Left ventricle myocardium superior (tissue), 1 donor: ENCODE data around the gene POMP. TPM values are rescaled to one million over a fixed set of nuclear protein-coding genes. Genes with fewer than 3 reads are reported as not detected.
A peak's percentile ranks its signal among the peaks of the same experiment; 100 is the strongest.

Experiments used
- ATAC-seq: fragments of 200-7000 bp; cut with Tn5 transposase; one replicate; pipeline ENCODE4 v1.9.1; 2020; ENCODE audit warnings: mild to moderate bottlenecking, moderate library complexity
- DNase-seq: peaks from one replicate; pipeline ENCODE4 v3.0.0-alpha.2; 2020
- intact Hi-C: fragments of 100-400 bp; cut with micrococcal nuclease; formaldehyde crosslinking; loops from one replicate; pipeline ENCODE4 v1.11.0; 2022
- total RNA-seq: library from RNA; stranded (reverse); fragmentation: NEBNext Ultra II Directional; extraction: Animal tissue kit (Norgen Biotek cat#: 25700); gene quantifications from one replicate; pipeline ENCODE4 v1.2.1, GENCODE V29; 2021
- donor health status: DM: no; HTN: yes; CAD: no; lungs with severe emphysema.

POMP gene
- total RNA-seq, 1 donor from 2014 or later: 113 TPM

GRCh38 chr13:28636069-28636468 is 22.9 kb upstream of the POMP start:
- no peak for DNase-seq
- intact Hi-C loops: no loop called here
- ATAC-seq: no peak

GRCh38 chr13:28636677-28637317 is 22.1 kb upstream of the POMP start:
- DNase-seq (no peak), ATAC-seq (peak; percentile 86)
- intact Hi-C loops: loop anchor here (1.0 kb wide), 1 partner anchor 312 kb away; no protein-coding TSS in a partner anchor

- ATAC-seq: peak; percentile 72
Observed at GRCh38 chr13:28637714-28638355, 21.1 kb upstream of the POMP start.

DNA sequence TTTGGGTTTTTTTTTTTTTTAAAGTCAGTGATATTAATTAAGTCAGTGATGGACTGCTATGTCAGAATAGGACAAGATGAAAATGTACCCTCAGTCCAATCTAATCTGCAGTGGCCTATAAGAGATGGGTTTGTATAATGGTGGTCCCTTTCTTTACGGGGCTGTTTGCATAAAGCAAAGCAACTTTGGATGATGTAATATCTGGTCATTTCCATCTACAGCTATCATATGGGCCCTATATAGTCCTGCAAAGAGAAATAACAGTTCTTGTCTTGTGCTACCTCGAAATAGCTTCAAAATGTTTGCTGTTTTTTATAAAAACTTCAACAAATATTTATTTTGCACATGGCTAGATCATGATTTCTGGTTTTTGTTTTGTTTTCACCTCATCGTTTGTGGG is 20.2 kb upstream of the POMP start:
- intact Hi-C loops: no loop called here
- no peak for ATAC-seq

More at GRCh38 chr13:28637714-28638355, 21.1 kb upstream of the POMP start:
- intact Hi-C loops: loop anchor here (1.0 kb wide), 1 partner anchor 314 kb away; no protein-coding TSS in a partner anchor
- DNase-seq: no peak

GRCh38 chr13:28640861-28641599 is 17.9 kb upstream of the POMP start:
- no peak for DNase-seq
- peak; percentile 25 for ATAC-seq
- intact Hi-C loops: no loop called here

More for the DNA sequence above, 20.2 kb upstream of the POMP start:
- DNase-seq: no peak

DNA sequence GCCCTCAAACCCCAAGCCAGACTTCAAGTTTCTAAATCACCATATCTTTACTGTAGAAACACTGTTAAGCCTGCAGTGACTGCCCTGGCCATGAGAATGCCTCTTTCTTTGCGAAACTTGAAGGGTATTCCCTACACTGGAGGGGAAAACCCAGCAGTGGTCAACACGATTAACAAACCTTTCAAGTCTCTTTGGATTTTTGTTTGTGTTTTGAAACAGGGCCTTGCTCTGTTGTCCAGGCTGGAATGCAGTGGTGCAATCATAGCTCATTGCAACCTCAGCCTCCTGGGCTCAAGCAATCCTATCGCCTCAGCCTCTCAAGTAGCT is 17.4 kb upstream of the POMP start:
- ATAC-seq: no peak
- no peak for DNase-seq
- intact Hi-C loops: no loop called here

GRCh38 chr13:28650284-28650683 is 8.6 kb upstream of the POMP start:
- ATAC-seq (no peak), DNase-seq (no peak)
- intact Hi-C loops: no loop called here

DNA sequence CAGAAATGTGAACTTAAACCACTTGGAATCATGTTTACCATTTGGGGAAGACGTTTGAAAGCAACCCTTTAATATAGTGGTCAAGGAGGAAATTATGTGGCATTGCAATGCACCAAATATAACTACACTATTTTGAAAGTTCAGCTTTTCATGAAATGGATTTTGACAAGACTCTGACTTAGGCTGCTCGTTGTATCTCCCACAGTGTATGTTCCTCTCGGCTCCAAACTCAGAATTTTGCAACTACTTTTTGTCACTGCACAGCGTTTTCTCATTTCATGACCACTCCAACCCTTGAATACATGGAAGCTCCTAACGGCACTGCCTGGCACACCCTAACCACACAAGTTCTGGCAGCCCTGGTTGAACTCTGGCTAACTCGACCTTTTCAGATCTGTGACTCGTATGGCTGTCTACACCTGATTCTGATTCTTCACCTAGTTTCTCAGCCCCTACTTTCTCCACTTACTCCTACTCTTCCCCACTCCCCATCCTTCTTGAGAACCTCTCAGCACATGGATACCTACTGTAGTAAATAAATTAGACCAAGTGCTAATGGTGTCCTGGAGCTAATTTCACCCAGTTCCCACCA is 7.0 kb upstream of the POMP start:
- ATAC-seq: no peak
- DNase-seq: no peak
- intact Hi-C loops: no loop called here

DNA sequence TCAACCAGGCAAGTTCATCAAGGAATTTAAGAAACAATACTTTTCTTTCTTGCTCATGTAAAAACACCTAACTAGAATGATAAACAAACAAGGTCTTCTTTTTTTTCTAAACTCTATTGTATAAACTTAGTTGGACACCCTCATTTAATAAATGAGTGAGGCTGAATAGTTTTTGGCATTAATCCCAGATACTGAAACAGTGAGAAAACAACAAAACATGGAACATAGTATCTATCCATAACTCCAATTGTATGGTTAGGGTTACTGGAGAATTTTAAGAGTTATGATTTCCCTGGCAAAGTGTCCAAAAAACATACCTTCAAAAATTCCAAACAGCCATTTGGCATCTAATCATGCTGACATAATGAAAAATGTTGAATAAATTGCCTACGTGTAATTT is 5.8 kb upstream of the POMP start:
- DNase-seq (no peak), ATAC-seq (no peak)
- intact Hi-C loops: no loop called here

DNA sequence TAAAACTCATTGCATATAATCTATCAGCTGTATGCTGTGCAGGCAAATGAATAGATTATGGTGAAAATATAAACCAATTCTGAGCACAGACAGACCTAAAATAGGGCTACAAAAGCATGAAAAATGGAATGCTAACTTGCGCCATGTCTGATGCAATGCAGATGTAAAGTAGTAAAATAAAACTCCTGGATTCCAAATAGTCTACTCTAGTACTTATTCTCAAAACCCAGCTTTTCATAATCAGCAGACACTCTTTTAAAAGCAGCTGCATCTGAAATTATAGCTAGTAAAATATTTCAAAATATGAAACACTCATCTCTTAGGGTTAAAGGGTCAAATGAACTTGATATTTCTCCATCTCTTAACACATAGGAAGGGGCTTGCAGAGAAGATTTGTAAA is 4.7 kb upstream of the POMP start:
- no peak for DNase-seq
- intact Hi-C loops: no loop called here
- ATAC-seq: no peak

- DNase-seq: no peak
- intact Hi-C loops: no loop called here
- no peak for ATAC-seq
Observed at GRCh38 chr13:28655561-28655960, 3.4 kb upstream of the POMP start.

GRCh38 chr13:28657784-28658538 is 969 bp upstream of the POMP start:
- ATAC-seq (peak; percentile 6), DNase-seq (no peak)
- intact Hi-C loops: no loop called here

- DNase-seq (no peak), ATAC-seq (peak; percentile 26)
- intact Hi-C loops: no loop called here
Observed at GRCh38 chr13:28658539-28658795, 463 bp upstream of the POMP start.

- no peak for ATAC-seq
- no peak for DNase-seq
- intact Hi-C loops: no loop called here
Observed at GRCh38 chr13:28659621-28659970, 666 bp downstream of the POMP start.

GRCh38 chr13:28666897-28667488 is 8.1 kb downstream of the POMP start:
- ATAC-seq: no peak
- no peak for DNase-seq
- intact Hi-C loops: no loop called here

DNA sequence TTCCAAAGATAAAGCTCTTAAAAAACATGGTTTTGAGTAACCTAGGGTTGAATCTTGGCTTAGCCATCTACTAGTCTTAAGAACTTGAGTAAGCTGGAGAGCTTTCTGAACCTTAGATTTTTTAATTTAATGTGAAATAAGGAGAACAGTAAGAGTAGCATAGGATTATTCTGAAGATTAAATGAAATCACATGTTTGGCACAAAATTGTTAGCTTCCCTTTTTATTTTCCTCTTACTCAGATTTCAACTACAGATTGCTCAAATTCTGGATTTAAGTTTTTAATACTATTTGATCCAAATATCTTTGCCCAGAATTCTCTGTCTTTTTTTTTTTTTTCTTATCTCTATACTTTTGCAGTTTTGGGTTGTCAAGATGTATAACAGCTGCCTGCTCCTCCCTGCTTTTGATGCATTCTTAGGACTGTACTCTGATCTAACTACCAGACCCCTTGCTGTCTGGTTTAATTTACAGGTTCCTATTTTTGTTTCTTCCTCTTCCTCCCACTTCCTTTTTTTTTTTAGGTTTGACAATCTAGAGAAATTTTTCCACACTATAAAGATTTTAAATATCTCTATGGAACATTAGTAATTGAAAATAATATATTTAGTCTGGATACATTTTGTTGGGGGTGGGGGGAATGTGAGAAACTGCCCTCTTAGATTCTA is 12.3 kb downstream of the POMP start:
- intact Hi-C loops: no loop called here
- no peak for DNase-seq
- no peak for ATAC-seq

DNA sequence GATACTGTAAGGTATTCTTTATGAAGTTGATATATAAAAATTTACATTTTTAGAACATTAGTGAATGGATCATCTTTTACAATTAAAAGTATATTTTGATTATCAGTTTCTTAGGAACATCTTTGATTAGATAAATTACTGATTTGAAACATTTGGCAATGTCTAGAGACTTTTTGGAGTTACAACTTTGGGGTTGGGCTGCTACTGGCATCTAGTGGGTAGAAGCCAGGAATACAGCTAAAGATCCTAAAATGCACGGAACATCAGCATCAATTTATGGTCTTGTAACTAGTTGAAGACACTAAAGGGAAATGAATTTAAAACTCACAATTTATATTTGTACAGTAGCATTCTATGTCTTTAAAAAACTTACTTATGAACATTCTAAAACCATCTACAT is 19.9 kb downstream of the POMP start:
- no peak for ATAC-seq
- intact Hi-C loops: no loop called here
- no peak for DNase-seq

GRCh38 chr13:28679628-28680027 is 20.7 kb downstream of the POMP start:
- intact Hi-C loops: no loop called here

GRCh38 chr13:28680541-28680940 is 21.6 kb downstream of the POMP start:
- ATAC-seq: no peak
- intact Hi-C loops: no loop called here
- no peak for DNase-seq

More at GRCh38 chr13:28679628-28680027, 20.7 kb downstream of the POMP start:
- peak; percentile 31 for ATAC-seq
- no peak for DNase-seq
